WTC11 (cell line): ENCODE data around the gene SLC17A5. TPM values are rescaled to one million over a fixed set of nuclear protein-coding genes. Genes with fewer than 3 reads are reported as not detected.
"Not testable (repeated sequence)": the region's sequence is repeated elsewhere in the genome, so short reads cannot be mapped to it uniquely, and the experiment has no call there.

ENCODE experiments used
- ATAC-seq: fragments of 200-7000 bp; cut with Tn5 transposase; 2 replicates; pipeline ENCODE4 v1.10.0; 2021; ENCODE audit warnings: mild to moderate bottlenecking, moderate library complexity
- CTCF ChIA-PET: fragments of 300-600 bp; sonication (Branson Sonifier 250); formaldehyde crosslinking; loops from one replicate; lab custom pipeline; 2021; ENCODE audit warnings: antibody characterized with exemption; lab: Charles Lee
- POLR2A ChIA-PET: fragments of 350-600 bp; sonication (Branson Sonifier 250); formaldehyde crosslinking; loops from one replicate; lab custom pipeline; 2021; ENCODE audit warnings: antibody characterized with exemption; lab: Charles Lee
- DNase-seq: peaks from one replicate; pipeline ENCODE4 v3.0.0; 2021; ENCODE audit warnings: low spot score
- H3K27ac Mint-ChIP-seq: 2 replicates; pipeline ENCODE4 v1.8.0; 2021; ENCODE audit warnings: mixed read lengths
- H3K27me3 Mint-ChIP-seq: 2 replicates; pipeline ENCODE4 v1.8.0; 2021; ENCODE audit warnings: low read depth, mild to moderate bottlenecking, moderate library complexity, mixed read lengths
- H3K36me3 Mint-ChIP-seq: 2 replicates; pipeline ENCODE4 v1.8.0; 2021; ENCODE audit warnings: mixed read lengths
- H3K4me1 Mint-ChIP-seq: 2 replicates; pipeline ENCODE4 v1.8.0; 2022; ENCODE audit warnings: mixed read lengths
- H3K4me3 Mint-ChIP-seq: 2 replicates; pipeline ENCODE4 v1.8.0; 2021; ENCODE audit warnings: mild to moderate bottlenecking, moderate library complexity, mixed read lengths
- H3K9me3 Mint-ChIP-seq: 2 replicates; pipeline ENCODE4 v1.8.0; 2021; ENCODE audit warnings: mixed read lengths
- AFF4 ChIP-seq: sonication (generic); formaldehyde crosslinking; IDR thresholded peaks from 2 replicates; pipeline ENCODE4 v1.8.1; 2023; ENCODE audit warnings: mild to moderate bottlenecking, missing genetic modification reagents, borderline replicate concordance
- ATF6 ChIP-seq: sonication (generic); formaldehyde crosslinking; IDR thresholded peaks from 2 replicates; pipeline ENCODE4 v1.8.1; 2023; ENCODE audit warnings: mild to moderate bottlenecking, missing genetic modification reagents
- FOXP1 ChIP-seq: sonication (generic); formaldehyde crosslinking; IDR thresholded peaks from 2 replicates; pipeline ENCODE4 v1.8.0; 2022; ENCODE audit warnings: missing genetic modification reagents, mild to moderate bottlenecking, moderate library complexity, borderline replicate concordance
- IRF2 ChIP-seq: sonication (generic); formaldehyde crosslinking; IDR thresholded peaks from 2 replicates; pipeline ENCODE4 v1.8.0; 2022; ENCODE audit warnings: low read depth, missing genetic modification reagents, borderline replicate concordance
- JUN ChIP-seq: sonication (generic); formaldehyde crosslinking; IDR thresholded peaks from 2 replicates; pipeline ENCODE4 v1.8.0; 2023; ENCODE audit warnings: mild to moderate bottlenecking, missing genetic modification reagents
- MLX ChIP-seq: sonication (generic); formaldehyde crosslinking; IDR thresholded peaks from 2 replicates; pipeline ENCODE4 v1.8.1; 2023; ENCODE audit warnings: mild to moderate bottlenecking, missing genetic modification reagents, moderate library complexity
- MXD4 ChIP-seq: fragments of 250-450 bp; sonication (Bioruptor Pico); IDR thresholded peaks from 2 replicates; pipeline ENCODE4 v1.8.0; 2021; ENCODE audit warnings: mild to moderate bottlenecking, moderate library complexity, borderline replicate concordance
- PRRX2 ChIP-seq: fragments of 250-450 bp; sonication (Bioruptor Pico); IDR thresholded peaks from 2 replicates; pipeline ENCODE4 v1.8.0; 2021; ENCODE audit warnings: mild to moderate bottlenecking
- RELA ChIP-seq: sonication (generic); formaldehyde crosslinking; IDR thresholded peaks from 2 replicates; pipeline ENCODE4 v1.8.1; 2022; ENCODE audit warnings: missing genetic modification reagents, mild to moderate bottlenecking, borderline replicate concordance
- RORB ChIP-seq: fragments of 250-450 bp; sonication (Bioruptor Pico); IDR thresholded peaks from 2 replicates; pipeline ENCODE4 v1.9.0; 2021; ENCODE audit warnings: mild to moderate bottlenecking
- SOX15 ChIP-seq: fragments of 250-450 bp; sonication (Bioruptor Pico); IDR thresholded peaks from 2 replicates; pipeline ENCODE4 v1.9.0; 2021; ENCODE audit warnings: mild to moderate bottlenecking
- USF2 ChIP-seq: sonication (generic); formaldehyde crosslinking; IDR thresholded peaks from 2 replicates; pipeline ENCODE4 v1.8.1; 2023; ENCODE audit warnings: mild to moderate bottlenecking, missing genetic modification reagents, moderate library complexity
- ZNF416 ChIP-seq: fragments of 250-450 bp; sonication (Bioruptor Pico); IDR thresholded peaks from 2 replicates; pipeline ENCODE4 v1.9.0; 2021; ENCODE audit warnings: mild to moderate bottlenecking, inconsistent platforms
- total RNA-seq: library from RNA; stranded (reverse); gene quantifications from 3 replicates; pipeline ENCODE4 v1.2.3, GENCODE V29; 2021
- TF ChIP-seq, protein P1 (sequence below): sonication (generic); formaldehyde crosslinking; conservative IDR thresholded peaks from 2 replicates; pipeline ENCODE4 v1.8.1; 2023; ENCODE audit warnings: mild to moderate bottlenecking, low read depth, missing genetic modification reagents, moderate library complexity
- TF ChIP-seq, protein P2 (sequence below): sonication (generic); formaldehyde crosslinking; IDR thresholded peaks from 2 replicates; pipeline ENCODE4 v1.8.0; 2023; ENCODE audit warnings: missing genetic modification reagents

The SLC17A5 gene
- total RNA-seq, 1 experiment from 2014 or later = 9.3 TPM

GRCh38 chr6:73690056-73690455 is 36.3 kb upstream of the SLC17A5 start:
- CTCF ChIA-PET = no interaction called here

GRCh38 chr6:73688351-73688750 is 34.6 kb upstream of the SLC17A5 start:
- no peak for DNase-seq
- TF ChIP-seq, protein P1, sequence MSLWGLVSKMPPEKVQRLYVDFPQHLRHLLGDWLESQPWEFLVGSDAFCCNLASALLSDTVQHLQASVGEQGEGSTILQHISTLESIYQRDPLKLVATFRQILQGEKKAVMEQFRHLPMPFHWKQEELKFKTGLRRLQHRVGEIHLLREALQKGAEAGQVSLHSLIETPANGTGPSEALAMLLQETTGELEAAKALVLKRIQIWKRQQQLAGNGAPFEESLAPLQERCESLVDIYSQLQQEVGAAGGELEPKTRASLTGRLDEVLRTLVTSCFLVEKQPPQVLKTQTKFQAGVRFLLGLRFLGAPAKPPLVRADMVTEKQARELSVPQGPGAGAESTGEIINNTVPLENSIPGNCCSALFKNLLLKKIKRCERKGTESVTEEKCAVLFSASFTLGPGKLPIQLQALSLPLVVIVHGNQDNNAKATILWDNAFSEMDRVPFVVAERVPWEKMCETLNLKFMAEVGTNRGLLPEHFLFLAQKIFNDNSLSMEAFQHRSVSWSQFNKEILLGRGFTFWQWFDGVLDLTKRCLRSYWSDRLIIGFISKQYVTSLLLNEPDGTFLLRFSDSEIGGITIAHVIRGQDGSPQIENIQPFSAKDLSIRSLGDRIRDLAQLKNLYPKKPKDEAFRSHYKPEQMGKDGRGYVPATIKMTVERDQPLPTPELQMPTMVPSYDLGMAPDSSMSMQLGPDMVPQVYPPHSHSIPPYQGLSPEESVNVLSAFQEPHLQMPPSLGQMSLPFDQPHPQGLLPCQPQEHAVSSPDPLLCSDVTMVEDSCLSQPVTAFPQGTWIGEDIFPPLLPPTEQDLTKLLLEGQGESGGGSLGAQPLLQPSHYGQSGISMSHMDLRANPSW (CRISPR knock-in tag) = no peak
- TF ChIP-seq USF2 (CRISPR knock-in tag) = no peak
- TF ChIP-seq JUN = no peak
- TF ChIP-seq AFF4 (CRISPR knock-in tag) = no peak
- ATAC-seq = no peak
- Mint-ChIP-seq H3K9me3 (peaks cover 23% of the 10 kb centered on the region), H3K36me3 (peaks cover 18% of the 10 kb centered on the region), H3K27me3 (peaks cover 4% of the 10 kb centered on the region; the same call in 1 of the 2 replicates), H3K4me1 (0 out of 2 replicates have a peak, but pooled peaks cover 3% of the 10 kb centered on the region), H3K27ac (no peak overlapping the region), H3K4me3 (no peak overlapping the region)
- CTCF ChIA-PET = interaction anchor here (0.7 to 1.5 kb wide), 4 partner anchors 13 to 362 kb away, joined by 3 to 5 read pairs (median 4); no protein-coding TSS in a partner anchor
- POLR2A ChIA-PET = no interaction called here

More at GRCh38 chr6:73690056-73690455, 36.3 kb upstream of the SLC17A5 start:
- Mint-ChIP-seq H3K36me3 (peaks cover 10% of the 10 kb centered on the region; the same call in 1 of the 2 replicates), H3K4me1 (peaks cover 11% of the 10 kb centered on the region)
- ATAC-seq = no peak
- DNase-seq = no peak
- TF ChIP-seq ATF6 (CRISPR knock-in tag) (no peak), RORB (CRISPR knock-in tag) (no peak)
- TF ChIP-seq, all 79 proteins: peak for 0
- H3K27me3 Mint-ChIP-seq = peaks cover 7% of the 10 kb centered on the region
- H3K9me3 Mint-ChIP-seq = peaks cover 11% of the 10 kb centered on the region
- POLR2A ChIA-PET = no interaction called here
- H3K27ac Mint-ChIP-seq = no peak overlapping the region
- no peak overlapping the region for H3K4me3 Mint-ChIP-seq

DNA sequence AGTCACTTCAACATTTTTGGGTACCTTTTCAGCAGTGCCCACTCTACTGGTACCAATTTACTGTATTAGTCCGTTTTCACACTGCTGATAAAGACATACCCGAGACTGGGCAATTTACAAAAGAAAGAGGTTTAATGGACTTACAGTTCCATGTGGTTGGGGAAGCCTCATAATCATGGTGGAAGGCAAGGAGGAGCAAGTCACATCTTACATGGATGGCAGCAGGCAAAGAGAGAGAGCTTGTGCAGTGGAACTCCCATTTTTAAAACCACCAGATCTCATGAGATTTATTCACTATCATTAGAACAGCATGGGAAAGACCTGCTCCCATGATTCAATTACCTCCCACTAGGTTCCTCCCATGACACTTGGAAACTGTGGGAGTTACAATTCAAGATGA is 29.8 kb upstream of the SLC17A5 start:
- H3K4me1 Mint-ChIP-seq, POLR2A ChIA-PET, H3K4me3 Mint-ChIP-seq, DNase-seq, CTCF ChIA-PET, H3K27ac Mint-ChIP-seq, H3K27me3 Mint-ChIP-seq, ATAC-seq: not testable (repeated sequence)
- peaks cover 20% of the 10 kb centered on the region for H3K36me3 Mint-ChIP-seq
- peaks cover 34% of the 10 kb centered on the region for H3K9me3 Mint-ChIP-seq

- H3K4me3 Mint-ChIP-seq = no peak overlapping the region
- DNase-seq = no peak
- H3K4me1 Mint-ChIP-seq = no peaks in the 10 kb centered on the region
- TF ChIP-seq MLX (CRISPR knock-in tag) = no peak
- no peak for TF ChIP-seq PRRX2 (CRISPR knock-in tag)
- TF ChIP-seq ZNF416 (CRISPR knock-in tag) = no peak
- TF ChIP-seq MXD4 (CRISPR knock-in tag) = no peak
- no peak for TF ChIP-seq RELA
- TF ChIP-seq USF2 (CRISPR knock-in tag) = no peak
- TF ChIP-seq, protein P2, sequence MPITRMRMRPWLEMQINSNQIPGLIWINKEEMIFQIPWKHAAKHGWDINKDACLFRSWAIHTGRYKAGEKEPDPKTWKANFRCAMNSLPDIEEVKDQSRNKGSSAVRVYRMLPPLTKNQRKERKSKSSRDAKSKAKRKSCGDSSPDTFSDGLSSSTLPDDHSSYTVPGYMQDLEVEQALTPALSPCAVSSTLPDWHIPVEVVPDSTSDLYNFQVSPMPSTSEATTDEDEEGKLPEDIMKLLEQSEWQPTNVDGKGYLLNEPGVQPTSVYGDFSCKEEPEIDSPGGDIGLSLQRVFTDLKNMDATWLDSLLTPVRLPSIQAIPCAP (CRISPR knock-in tag) = no peak
- no peak for TF ChIP-seq FOXP1 (CRISPR knock-in tag)
- no peak for TF ChIP-seq IRF2 (CRISPR knock-in tag)
- no peak for TF ChIP-seq SOX15
Measured at GRCh38 chr6:73680289-73680918, 26.6 kb upstream of the SLC17A5 start.

More at GRCh38 chr6:73680289-73680918, 26.6 kb upstream of the SLC17A5 start:
- ATAC-seq = no peak
- POLR2A ChIA-PET = no interaction called here
- peaks cover 20% of the 10 kb centered on the region for H3K36me3 Mint-ChIP-seq
- H3K9me3 Mint-ChIP-seq = peaks cover 34% of the 10 kb centered on the region
- H3K27me3 Mint-ChIP-seq = peaks cover 8% of the 10 kb centered on the region; the same call in 1 of the 2 replicates
- no peak overlapping the region for H3K27ac Mint-ChIP-seq
- CTCF ChIA-PET = no interaction called here
